ENCODE results near the gene JARID2.
A peak's percentile ranks its signal among the peaks of the same experiment; 100 is the strongest.

The JARID2 gene

GRCh38 chr6:15232836-15233510 is 12.9 kb upstream of the JARID2 start:
- Histone ChIP-seq H3K4me3 (ENCODE audit: low read length in 2 of 2) (no peak overlapping the region), H3K36me3 (ENCODE audit: control insufficient read depth in 2 of 2, insufficient read depth in 2 of 2, low read length in 2 of 2) (no peaks in the 10 kb centered on the region), H3K27ac (ENCODE audit: low read depth in 2 of 2, low read length in 2 of 2) (no peak overlapping the region), H3K9me3 (ENCODE audit: control insufficient read depth in 2 of 2, low read length in 2 of 2) (no peaks in the 10 kb centered on the region), H3K27me3 (ENCODE audit: control insufficient read depth in 2 of 2, insufficient read depth in 2 of 2, low read length in 2 of 2) (no peaks in the 10 kb centered on the region), H3K9ac (ENCODE audit: low read depth in 1 of 2, low read length in 2 of 2) (no peak overlapping the region), H3K4me1 (ENCODE audit: control insufficient read depth in 2 of 2, insufficient read depth in 2 of 2, low read length in 2 of 2) (no peaks in the 10 kb centered on the region)

- no peak overlapping the region for H3K27ac ChIP-seq (ENCODE audit: low read depth in 2 of 2, low read length in 2 of 2)
- no peak overlapping the region for H3K4me3 ChIP-seq (ENCODE audit: low read length in 2 of 2)
- H3K9ac ChIP-seq (ENCODE audit: low read depth in 1 of 2, low read length in 2 of 2) = no peak overlapping the region
- no peaks in the 10 kb centered on the region for H3K9me3 ChIP-seq (ENCODE audit: control insufficient read depth in 2 of 2, low read length in 2 of 2)
- H3K36me3 ChIP-seq (ENCODE audit: control insufficient read depth in 2 of 2, insufficient read depth in 2 of 2, low read length in 2 of 2) = no peaks in the 10 kb centered on the region
- no peaks in the 10 kb centered on the region for H3K4me1 ChIP-seq (ENCODE audit: control insufficient read depth in 2 of 2, insufficient read depth in 2 of 2, low read length in 2 of 2)
- no peaks in the 10 kb centered on the region for H3K27me3 ChIP-seq (ENCODE audit: control insufficient read depth in 2 of 2, insufficient read depth in 2 of 2, low read length in 2 of 2)
These were observed 11.7 kb upstream of the JARID2 start for GRCh38 chr6:15234068-15234758.

GRCh38 chr6:15239616-15240364 is 6.1 kb upstream of the JARID2 start:
- no peaks in the 10 kb centered on the region for H3K27me3 ChIP-seq (ENCODE audit: control insufficient read depth in 2 of 2, insufficient read depth in 2 of 2, low read length in 2 of 2)

GRCh38 chr6:15242503-15242902 is 3.4 kb upstream of the JARID2 start:
- Histone ChIP-seq H3K27ac (ENCODE audit: low read depth in 2 of 2, low read length in 2 of 2) (no peak overlapping the region), H3K4me3 (ENCODE audit: low read length in 2 of 2) (no peak overlapping the region), H3K4me1 (ENCODE audit: control insufficient read depth in 2 of 2, insufficient read depth in 2 of 2, low read length in 2 of 2) (peaks cover 5 to 12% of the 10 kb centered on the region in 2 donors), H3K27me3 (ENCODE audit: control insufficient read depth in 2 of 2, insufficient read depth in 2 of 2, low read length in 2 of 2) (no peaks in the 10 kb centered on the region), H3K36me3 (ENCODE audit: control insufficient read depth in 2 of 2, insufficient read depth in 2 of 2, low read length in 2 of 2) (no peaks in the 10 kb centered on the region), H3K9me3 (ENCODE audit: control insufficient read depth in 2 of 2, low read length in 2 of 2) (no peaks in the 10 kb centered on the region), H3K9ac (ENCODE audit: low read depth in 1 of 2, low read length in 2 of 2) (no peak overlapping the region)

More at GRCh38 chr6:15239616-15240364, 6.1 kb upstream of the JARID2 start:
- Histone ChIP-seq H3K4me1 (ENCODE audit: control insufficient read depth in 2 of 2, insufficient read depth in 2 of 2, low read length in 2 of 2) (peaks cover 5% of the 10 kb centered on the region in 2 donors), H3K9ac (ENCODE audit: low read depth in 1 of 2, low read length in 2 of 2) (no peak overlapping the region), H3K27ac (ENCODE audit: low read depth in 2 of 2, low read length in 2 of 2) (no peak overlapping the region), H3K9me3 (ENCODE audit: control insufficient read depth in 2 of 2, low read length in 2 of 2) (no peaks in the 10 kb centered on the region), H3K36me3 (ENCODE audit: control insufficient read depth in 2 of 2, insufficient read depth in 2 of 2, low read length in 2 of 2) (no peaks in the 10 kb centered on the region), H3K4me3 (ENCODE audit: low read length in 2 of 2) (no peak overlapping the region)

GRCh38 chr6:15242937-15243614 is 2.8 kb upstream of the JARID2 start:
- H3K9me3 ChIP-seq (ENCODE audit: control insufficient read depth in 2 of 2, low read length in 2 of 2) = no peaks in the 10 kb centered on the region
- no peak overlapping the region for H3K9ac ChIP-seq (ENCODE audit: low read depth in 1 of 2, low read length in 2 of 2)
- no peak overlapping the region for H3K4me3 ChIP-seq (ENCODE audit: low read length in 2 of 2)
- H3K27ac ChIP-seq (ENCODE audit: low read depth in 2 of 2, low read length in 2 of 2) = no peak overlapping the region
- H3K36me3 ChIP-seq (ENCODE audit: control insufficient read depth in 2 of 2, insufficient read depth in 2 of 2, low read length in 2 of 2) = no peaks in the 10 kb centered on the region
- H3K4me1 ChIP-seq (ENCODE audit: control insufficient read depth in 2 of 2, insufficient read depth in 2 of 2, low read length in 2 of 2) = peaks cover 5 to 15% of the 10 kb centered on the region in 2 donors
- no peaks in the 10 kb centered on the region for H3K27me3 ChIP-seq (ENCODE audit: control insufficient read depth in 2 of 2, insufficient read depth in 2 of 2, low read length in 2 of 2)

GRCh38 chr6:15243910-15244619 is 1.8 kb upstream of the JARID2 start:
- H3K27ac ChIP-seq (ENCODE audit: low read depth in 2 of 2, low read length in 2 of 2) = peak overlapping the region; percentile 95 to 96
- peak overlapping the region; percentile 89 to 90 for H3K4me3 ChIP-seq (ENCODE audit: low read length in 2 of 2)
- H3K4me1 ChIP-seq (ENCODE audit: control insufficient read depth in 2 of 2, insufficient read depth in 2 of 2, low read length in 2 of 2) = peaks cover 8 to 18% of the 10 kb centered on the region in 2 donors
- no peaks in the 10 kb centered on the region for H3K9me3 ChIP-seq (ENCODE audit: control insufficient read depth in 2 of 2, low read length in 2 of 2)
- peak overlapping the region; percentile 60 to 73 for H3K9ac ChIP-seq (ENCODE audit: low read depth in 1 of 2, low read length in 2 of 2)
- H3K36me3 ChIP-seq (ENCODE audit: control insufficient read depth in 2 of 2, insufficient read depth in 2 of 2, low read length in 2 of 2) = no peaks in the 10 kb centered on the region
- no peaks in the 10 kb centered on the region for H3K27me3 ChIP-seq (ENCODE audit: control insufficient read depth in 2 of 2, insufficient read depth in 2 of 2, low read length in 2 of 2)

- H3K4me1 ChIP-seq (ENCODE audit: control insufficient read depth in 2 of 2, insufficient read depth in 2 of 2, low read length in 2 of 2) = peaks cover 15 to 22% of the 10 kb centered on the region in 2 donors
- no peaks in the 10 kb centered on the region for H3K9me3 ChIP-seq (ENCODE audit: control insufficient read depth in 2 of 2, low read length in 2 of 2)
- no peaks in the 10 kb centered on the region for H3K27me3 ChIP-seq (ENCODE audit: control insufficient read depth in 2 of 2, insufficient read depth in 2 of 2, low read length in 2 of 2)
- peak overlapping the region; percentile 89 to 90 for H3K4me3 ChIP-seq (ENCODE audit: low read length in 2 of 2)
- peak overlapping the region; percentile 95 to 96 for H3K27ac ChIP-seq (ENCODE audit: low read depth in 2 of 2, low read length in 2 of 2)
- no peaks in the 10 kb centered on the region for H3K36me3 ChIP-seq (ENCODE audit: control insufficient read depth in 2 of 2, insufficient read depth in 2 of 2, low read length in 2 of 2)
- peak overlapping the region; percentile 60 to 96 for H3K9ac ChIP-seq (ENCODE audit: low read depth in 1 of 2, low read length in 2 of 2)
These were observed 1.1 kb upstream of the JARID2 start for GRCh38 chr6:15244620-15245360.

GRCh38 chr6:15246217-15246665 is 372 bp downstream of the JARID2 start:
- Histone ChIP-seq H3K9me3 (ENCODE audit: control insufficient read depth in 2 of 2, low read length in 2 of 2) (no peaks in the 10 kb centered on the region), H3K4me3 (ENCODE audit: low read length in 2 of 2) (peak overlapping the region; percentile 89 to 90), H3K27me3 (ENCODE audit: control insufficient read depth in 2 of 2, insufficient read depth in 2 of 2, low read length in 2 of 2) (no peaks in the 10 kb centered on the region), H3K27ac (ENCODE audit: low read depth in 2 of 2, low read length in 2 of 2) (peak overlapping the region; percentile 95 to 96), H3K4me1 (ENCODE audit: control insufficient read depth in 2 of 2, insufficient read depth in 2 of 2, low read length in 2 of 2) (peaks cover 21 to 28% of the 10 kb centered on the region in 2 donors), H3K9ac (ENCODE audit: low read depth in 1 of 2, low read length in 2 of 2) (peak overlapping the region; percentile 66 to 96), H3K36me3 (ENCODE audit: control insufficient read depth in 2 of 2, insufficient read depth in 2 of 2, low read length in 2 of 2) (no peaks in the 10 kb centered on the region)
